Neuronal stem cell (in vitro differentiated cells): ENCODE results near the gene SAP30BP.

Experiments used
- DNase-seq: peaks from one replicate; pipeline ENCODE4 v3.0.0-alpha.2; 2013; ENCODE audit warnings: low spot score
- H2AFZ ChIP-seq: one replicate; pipeline ENCODE4 v1.6.1; 2013; ENCODE audit warnings: mild to moderate bottlenecking, low read length, inconsistent platforms
- H2AK5ac ChIP-seq: 2 replicates; pipeline ENCODE4 v1.6.1; 2013; ENCODE audit warnings: low read depth, mild to moderate bottlenecking, inconsistent platforms, low read length, moderate library complexity, mixed read lengths
- H2BK120ac ChIP-seq: 2 replicates; pipeline ENCODE4 v1.6.1; 2013; ENCODE audit warnings: low read depth, mild to moderate bottlenecking, inconsistent platforms, low read length, moderate library complexity, mixed read lengths
- H2BK12ac ChIP-seq: one replicate; pipeline ENCODE4 v1.6.1; 2013; ENCODE audit warnings: low read length, inconsistent platforms
- H2BK15ac ChIP-seq: 2 replicates; pipeline ENCODE4 v1.6.1; 2013; ENCODE audit warnings: mild to moderate bottlenecking, low read length, inconsistent platforms, mixed read lengths
- H2BK5ac ChIP-seq: one replicate; pipeline ENCODE4 v1.6.1; 2013; ENCODE audit warnings: inconsistent platforms, mild to moderate bottlenecking, low read length, moderate library complexity
- H3K14ac ChIP-seq: one replicate; pipeline ENCODE4 v1.6.1; 2013; ENCODE audit warnings: low read length, inconsistent platforms
- H3K18ac ChIP-seq: 2 replicates; pipeline ENCODE4 v1.6.1; 2013; ENCODE audit warnings: low read length, inconsistent platforms
- H3K23ac ChIP-seq: 2 replicates; pipeline ENCODE4 v1.6.1; 2013; ENCODE audit warnings: low read depth, mild to moderate bottlenecking, mixed read lengths, low read length, inconsistent platforms; ENCODE audit not compliant: poor library complexity
- H3K27ac ChIP-seq: replicated peaks from 3 replicates; pipeline ENCODE4 v1.5.1; 2013; ENCODE audit warnings: low read length, inconsistent platforms
- H3K27me3 ChIP-seq, 3 experiments: 2 replicates each; pipeline ENCODE4 v1.6.1; 2013; ENCODE audit warnings: low read length in 3 of 3, mild to moderate bottlenecking in 2 of 3, inconsistent platforms in 1 of 3, low read depth in 1 of 3, mixed read lengths in 1 of 3, moderate library complexity in 1 of 3; ENCODE audit not compliant: control insufficient read depth in 3 of 3, insufficient read depth in 3 of 3
- H3K36me3 ChIP-seq, 2 donors: replicated peaks in 1 of 2; 2 replicates each; pipeline ENCODE4 v1.6.1; 2013; ENCODE audit warnings: low read length in 2 of 2; ENCODE audit not compliant: control insufficient read depth in 2 of 2, insufficient read depth in 2 of 2
- H3K4ac ChIP-seq: 2 replicates; pipeline ENCODE4 v1.6.1; 2013; ENCODE audit warnings: inconsistent platforms, mild to moderate bottlenecking, low read length, moderate library complexity
- H3K4me1 ChIP-seq, 2 donors: 1 replicate in 1 of 2; 2 replicates in 1 of 2; pipeline ENCODE4 v1.6.1; 2013; ENCODE audit warnings: low read length in 2 of 2, low read depth in 1 of 2; ENCODE audit not compliant: control insufficient read depth in 2 of 2, insufficient read depth in 1 of 2
- H3K4me2 ChIP-seq: one replicate; pipeline ENCODE4 v1.6.1; 2013; ENCODE audit warnings: mild to moderate bottlenecking, low read length, inconsistent platforms; ENCODE audit not compliant: insufficient read depth, poor library complexity, severe bottlenecking
- H3K4me3 ChIP-seq, 2 donors: 2 replicates each; pipeline ENCODE4 v1.5.1; 2013; ENCODE audit warnings: low read length in 2 of 2, mild to moderate bottlenecking in 2 of 2, inconsistent platforms in 1 of 2, moderate library complexity in 1 of 2
- H3K79me1 ChIP-seq: one replicate; pipeline ENCODE4 v1.6.1; 2013; ENCODE audit warnings: low read depth, mild to moderate bottlenecking, inconsistent platforms, low read length, moderate library complexity
- H3K9ac ChIP-seq: one replicate; pipeline ENCODE4 v1.6.1; 2013; ENCODE audit warnings: mild to moderate bottlenecking, low read depth, low read length, inconsistent platforms; ENCODE audit not compliant: poor library complexity
- H3K9me3 ChIP-seq, 2 donors: replicated peaks in 1 of 2; 2 replicates each; pipeline versions ENCODE3 to v1.6.1; 2013; ENCODE audit warnings: low read length in 2 of 2, mild to moderate bottlenecking in 2 of 2, inconsistent platforms in 1 of 2, low read depth in 1 of 2, mixed read lengths in 1 of 2, moderate library complexity in 1 of 2; ENCODE audit not compliant: control insufficient read depth in 2 of 2, insufficient read depth in 1 of 2
- H4K8ac ChIP-seq: one replicate; pipeline ENCODE4 v1.6.1; 2013; ENCODE audit warnings: low read depth, mild to moderate bottlenecking, inconsistent platforms, low read length, moderate library complexity
- H4K91ac ChIP-seq: one replicate; pipeline ENCODE4 v1.6.1; 2013; ENCODE audit warnings: low read length, low read depth, mild to moderate bottlenecking, inconsistent platforms; ENCODE audit not compliant: poor library complexity
- WGBS, 2 donors: extraction: QIAGEN DNeasy Blood & Tissue Kit; methylation state at CpG; one replicate each; pipeline ENCODE4 v1.1.7; 2013; ENCODE audit warnings: missing lambda C conversion rate in 2 of 2, mixed read lengths in 1 of 2; ENCODE audit not compliant: insufficient read length in 2 of 2, insufficient replicate concordance in 1 of 2; ENCODE audit errors: extremely low coverage in 2 of 2; 5-methylcytosine and 5-hydroxymethylcytosine counted together

Gene SAP30BP

GRCh38 chr17:75734674-75735294, 67.6 kb downstream of the SAP30BP start:
- WGBS, 2 donors: no CpG with 5 or more reads among the region's 4 CpGs
- no peak overlapping the region for H2BK15ac ChIP-seq
- no peak overlapping the region for H2BK120ac ChIP-seq
- no peaks in the 10 kb centered on the region for H3K36me3 ChIP-seq
- peaks cover 4% of the 10 kb centered on the region for H3K79me1 ChIP-seq
- peak overlapping the region; percentile 63 for H2AFZ ChIP-seq
- H3K14ac ChIP-seq: no peak overlapping the region
- H4K8ac ChIP-seq: no peak overlapping the region
- H3K9ac ChIP-seq: no peak overlapping the region
- no peak overlapping the region for H2BK12ac ChIP-seq
- H2AK5ac ChIP-seq: no peak overlapping the region
- H2BK5ac ChIP-seq: no peak overlapping the region
- H3K18ac ChIP-seq: no peak overlapping the region
- no peak overlapping the region for H3K4me2 ChIP-seq
- H3K4me1 ChIP-seq: peaks cover 0 to 10% of the 10 kb centered on the region in 2 donors
- H3K9me3 ChIP-seq: no peaks in the 10 kb centered on the region
- no peak overlapping the region for H3K4ac ChIP-seq
- H4K91ac ChIP-seq: no peak overlapping the region
- no peak for DNase-seq
- peaks cover 0 to 4% (median 0%) of the 10 kb centered on the region in 3 experiments for H3K27me3 ChIP-seq
- no peak overlapping the region for H3K27ac ChIP-seq
- H3K23ac ChIP-seq: no peak overlapping the region
- no peak overlapping the region for H3K4me3 ChIP-seq

GRCh38 chr17:75736173-75736835, 69.2 kb downstream of the SAP30BP start:
- Histone ChIP-seq H2BK5ac (no peak overlapping the region), H3K79me1 (peaks cover 4% of the 10 kb centered on the region), H2BK12ac (peak overlapping the region; percentile 84), H3K27me3 (peaks cover 0 to 7% (median 0%) of the 10 kb centered on the region in 3 experiments), H2BK15ac (peak overlapping the region; percentile 37), H3K4me2 (no peak overlapping the region), H3K14ac (no peak overlapping the region), H3K36me3 (no peaks in the 10 kb centered on the region), H2BK120ac (no peak overlapping the region), H3K9me3 (no peaks in the 10 kb centered on the region), H3K27ac (no peak overlapping the region), H3K23ac (peak overlapping the region; percentile 31), H2AK5ac (peak overlapping the region; percentile 46), H4K8ac (no peak overlapping the region), H4K91ac (no peak overlapping the region), H3K4me3 (no peak overlapping the region), H3K9ac (peak overlapping the region; percentile 32), H3K4me1 (peaks cover 0 to 10% of the 10 kb centered on the region in 2 donors), H3K4ac (no peak overlapping the region), H3K18ac (peak overlapping the region; percentile 28), H2AFZ (no peak overlapping the region)
- DNase-seq: no peak
- no CpG with 5 or more reads among the region's 26 CpGs for WGBS, 2 donors

GRCh38 chr17:75737133-75737962, 70.2 kb downstream of the SAP30BP start:
- H3K18ac ChIP-seq: peak overlapping the region; percentile 64
- H4K8ac ChIP-seq: peak overlapping the region; percentile 48
- H3K4me1 ChIP-seq: peaks cover 0 to 10% of the 10 kb centered on the region in 2 donors
- H3K4me3 ChIP-seq: no peak overlapping the region
- no CpG with 5 or more reads among the region's 20 CpGs for WGBS, 2 donors
- H3K4ac ChIP-seq: no peak overlapping the region
- H2BK120ac ChIP-seq: peak overlapping the region; percentile 72
- H3K79me1 ChIP-seq: peaks cover 4% of the 10 kb centered on the region
- no peaks in the 10 kb centered on the region for H3K9me3 ChIP-seq
- DNase-seq: no peak
- H3K36me3 ChIP-seq: no peaks in the 10 kb centered on the region
- peak overlapping the region; percentile 77 for H3K9ac ChIP-seq
- no peak overlapping the region for H2BK5ac ChIP-seq
- H3K14ac ChIP-seq: no peak overlapping the region
- peaks cover 0 to 11% (median 0%) of the 10 kb centered on the region in 3 experiments for H3K27me3 ChIP-seq
- no peak overlapping the region for H2BK15ac ChIP-seq
- peak overlapping the region; percentile 72 for H2AFZ ChIP-seq
- peak overlapping the region; percentile 31 for H3K23ac ChIP-seq
- H3K4me2 ChIP-seq: no peak overlapping the region
- peak overlapping the region; percentile 73 for H2BK12ac ChIP-seq
- H2AK5ac ChIP-seq: peak overlapping the region; percentile 81
- no peak overlapping the region for H3K27ac ChIP-seq
- H4K91ac ChIP-seq: no peak overlapping the region
